ENCODE data around the gene BCL11B. TPM values are rescaled to one million over a fixed set of nuclear protein-coding genes. Genes with fewer than 3 reads are reported as not detected.

The BCL11B gene
- total RNA-seq, 1 donor from 2014 or later = 1.0 TPM

DNA sequence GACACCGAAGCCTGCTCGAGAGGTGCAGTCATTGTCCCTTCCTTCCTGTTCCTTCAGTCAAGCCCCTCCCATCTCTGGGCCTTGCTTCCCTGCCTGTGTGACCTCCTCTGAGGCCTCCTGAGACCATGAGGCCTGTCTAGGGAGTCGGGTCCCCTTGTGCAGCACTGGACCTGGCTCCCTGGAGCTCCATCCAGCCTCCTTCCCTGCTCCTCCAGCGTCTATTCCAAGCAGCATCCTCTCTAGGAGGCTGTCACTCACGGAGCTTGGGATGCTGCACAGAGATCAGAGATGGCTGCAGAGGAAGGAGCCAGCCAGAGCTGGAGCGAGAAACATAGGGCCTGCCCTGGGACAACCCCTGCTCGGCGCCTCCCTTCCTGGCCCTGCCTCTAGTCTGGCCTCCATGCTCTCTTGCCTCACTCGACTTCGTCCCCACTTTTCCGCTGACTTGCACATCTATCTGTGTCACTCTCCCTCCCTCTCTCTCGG, 142.7 kb downstream of the BCL11B start:
- TF ChIP-seq, protein P1, sequence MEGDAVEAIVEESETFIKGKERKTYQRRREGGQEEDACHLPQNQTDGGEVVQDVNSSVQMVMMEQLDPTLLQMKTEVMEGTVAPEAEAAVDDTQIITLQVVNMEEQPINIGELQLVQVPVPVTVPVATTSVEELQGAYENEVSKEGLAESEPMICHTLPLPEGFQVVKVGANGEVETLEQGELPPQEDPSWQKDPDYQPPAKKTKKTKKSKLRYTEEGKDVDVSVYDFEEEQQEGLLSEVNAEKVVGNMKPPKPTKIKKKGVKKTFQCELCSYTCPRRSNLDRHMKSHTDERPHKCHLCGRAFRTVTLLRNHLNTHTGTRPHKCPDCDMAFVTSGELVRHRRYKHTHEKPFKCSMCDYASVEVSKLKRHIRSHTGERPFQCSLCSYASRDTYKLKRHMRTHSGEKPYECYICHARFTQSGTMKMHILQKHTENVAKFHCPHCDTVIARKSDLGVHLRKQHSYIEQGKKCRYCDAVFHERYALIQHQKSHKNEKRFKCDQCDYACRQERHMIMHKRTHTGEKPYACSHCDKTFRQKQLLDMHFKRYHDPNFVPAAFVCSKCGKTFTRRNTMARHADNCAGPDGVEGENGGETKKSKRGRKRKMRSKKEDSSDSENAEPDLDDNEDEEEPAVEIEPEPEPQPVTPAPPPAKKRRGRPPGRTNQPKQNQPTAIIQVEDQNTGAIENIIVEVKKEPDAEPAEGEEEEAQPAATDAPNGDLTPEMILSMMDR (IDR thresholded peaks at IDR 0.05; ENCODE audit: unreplicated experiment) = no peak
- peaks cover 3% of the 10 kb centered on the region for H3K36me3 Mint-ChIP-seq (ENCODE audit: low read depth, unreplicated experiment)
- H3K9me3 Mint-ChIP-seq (ENCODE audit: unreplicated experiment) = no peaks in the 10 kb centered on the region
- peaks cover 5% of the 10 kb centered on the region for H3K27me3 Mint-ChIP-seq (ENCODE audit: unreplicated experiment)
- no peak overlapping the region for H3K27ac Mint-ChIP-seq (ENCODE audit: unreplicated experiment)
- H3K4me3 Mint-ChIP-seq (ENCODE audit: unreplicated experiment) = no peak overlapping the region
- DNase-seq (ENCODE audit: low spot score) = peak; percentile 2
- H3K4me1 Mint-ChIP-seq (ENCODE audit: unreplicated experiment) = peaks cover 22% of the 10 kb centered on the region

DNA sequence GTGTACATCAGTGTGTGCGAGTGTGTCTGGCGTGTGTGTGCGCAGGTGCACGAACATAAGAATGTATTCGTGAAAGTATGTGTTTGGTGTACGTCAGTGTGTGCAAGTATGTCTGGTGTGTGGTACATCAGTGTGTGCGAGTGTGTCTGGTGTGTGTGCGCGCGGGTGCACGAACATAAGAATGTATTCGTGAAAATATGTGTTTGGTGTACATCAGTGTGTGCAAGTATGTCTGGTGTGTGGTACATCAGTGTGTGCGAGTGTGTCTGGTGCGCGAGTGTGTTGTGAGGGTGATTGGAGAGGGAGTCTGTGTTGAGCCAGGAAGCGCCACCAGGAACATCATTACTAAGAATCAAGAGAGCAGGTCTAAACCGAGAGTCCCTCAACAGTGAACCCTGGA, 143.8 kb downstream of the BCL11B start:
- Mint-ChIP-seq H3K36me3 (ENCODE audit: low read depth, unreplicated experiment) (peaks cover 3% of the 10 kb centered on the region), H3K9me3 (ENCODE audit: unreplicated experiment) (no peaks in the 10 kb centered on the region), H3K4me3 (ENCODE audit: unreplicated experiment) (no peak overlapping the region), H3K27ac (ENCODE audit: unreplicated experiment) (no peak overlapping the region), H3K27me3 (ENCODE audit: unreplicated experiment) (peaks cover 1% of the 10 kb centered on the region), H3K4me1 (ENCODE audit: unreplicated experiment) (peaks cover 11% of the 10 kb centered on the region)
- TF ChIP-seq, protein P1 (IDR thresholded peaks at IDR 0.05; ENCODE audit: unreplicated experiment) = no peak
- DNase-seq (ENCODE audit: low spot score) = peak; percentile 1

DNA sequence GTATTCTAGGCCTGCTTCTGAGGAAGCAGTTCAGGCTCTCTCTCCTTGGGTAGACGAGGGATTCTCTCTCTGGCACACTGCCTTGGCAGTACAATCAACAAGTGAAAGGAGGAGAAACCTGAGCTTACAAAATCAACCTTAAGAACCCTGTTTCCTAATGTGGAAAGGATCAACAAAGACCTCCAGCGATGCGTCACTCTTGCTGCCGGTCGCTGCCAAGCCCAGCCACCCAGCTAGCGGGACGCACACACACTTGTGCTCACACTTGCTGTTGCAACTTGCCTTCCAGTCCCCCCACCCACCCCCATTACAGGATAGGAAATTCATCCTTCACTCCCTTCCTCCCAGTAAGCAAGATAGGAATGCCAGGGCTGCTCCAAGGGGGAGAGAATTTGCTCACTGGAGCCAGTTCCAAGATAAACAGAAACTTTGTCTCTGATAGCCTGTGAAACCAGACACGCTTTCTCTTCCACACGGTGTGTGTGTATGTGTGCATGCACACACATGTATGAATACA, 144.3 kb downstream of the BCL11B start:
- Mint-ChIP-seq H3K27me3 (ENCODE audit: unreplicated experiment) (peaks cover 1% of the 10 kb centered on the region), H3K4me1 (ENCODE audit: unreplicated experiment) (peaks cover 11% of the 10 kb centered on the region), H3K27ac (ENCODE audit: unreplicated experiment) (no peak overlapping the region), H3K9me3 (ENCODE audit: unreplicated experiment) (no peaks in the 10 kb centered on the region), H3K36me3 (ENCODE audit: low read depth, unreplicated experiment) (peaks cover 3% of the 10 kb centered on the region), H3K4me3 (ENCODE audit: unreplicated experiment) (no peak overlapping the region)
- DNase-seq (ENCODE audit: low spot score) = peak; percentile 1
- TF ChIP-seq, protein P1 (IDR thresholded peaks at IDR 0.05; ENCODE audit: unreplicated experiment) = no peak

DNA sequence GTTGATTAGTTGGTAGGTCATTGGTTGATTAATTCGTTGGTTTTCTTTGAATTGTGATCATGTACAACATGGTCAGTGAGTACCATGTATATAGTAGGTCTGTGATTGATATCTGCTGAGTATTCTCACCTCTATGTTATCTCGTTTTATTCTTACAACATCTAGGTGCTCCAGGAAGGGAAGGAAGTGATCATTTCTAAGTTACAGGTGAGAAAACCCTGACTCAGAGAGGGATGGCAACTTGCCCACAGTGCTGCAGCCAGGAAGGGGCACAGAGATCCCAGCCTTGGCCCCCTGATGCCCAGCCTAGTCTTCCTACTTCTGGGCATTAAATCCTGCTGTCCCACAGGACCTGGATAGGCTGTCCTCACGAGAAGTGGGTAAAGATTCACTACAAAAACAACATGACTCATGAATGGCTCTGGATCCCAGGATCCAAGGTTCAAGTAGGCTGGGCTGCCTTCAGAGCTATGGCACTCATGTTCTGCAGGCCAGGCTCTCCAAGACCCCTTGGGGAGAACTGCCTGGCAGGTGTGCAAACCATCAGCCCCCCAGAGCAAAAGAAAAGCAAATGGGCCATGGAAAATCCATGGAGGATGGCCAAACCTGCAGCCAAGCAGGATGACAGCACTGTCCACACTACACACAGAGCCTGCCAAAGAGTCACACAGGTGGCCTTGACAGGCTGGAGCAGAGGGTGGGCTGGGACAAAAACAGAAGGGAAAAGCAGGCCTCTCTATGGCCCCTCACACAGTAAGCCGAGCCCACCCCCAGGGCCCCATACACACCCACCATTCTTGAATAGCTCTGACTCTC, 146.2 kb downstream of the BCL11B start:
- Mint-ChIP-seq H3K27ac (ENCODE audit: unreplicated experiment) (no peak overlapping the region), H3K27me3 (ENCODE audit: unreplicated experiment) (no peaks in the 10 kb centered on the region), H3K4me3 (ENCODE audit: unreplicated experiment) (no peak overlapping the region), H3K36me3 (ENCODE audit: low read depth, unreplicated experiment) (peaks cover 3% of the 10 kb centered on the region), H3K4me1 (ENCODE audit: unreplicated experiment) (peaks cover 11% of the 10 kb centered on the region), H3K9me3 (ENCODE audit: unreplicated experiment) (no peaks in the 10 kb centered on the region)
- TF ChIP-seq, protein P1 (IDR thresholded peaks at IDR 0.05; ENCODE audit: unreplicated experiment) = no peak
- peak; percentile 1 for DNase-seq (ENCODE audit: low spot score)

DNA sequence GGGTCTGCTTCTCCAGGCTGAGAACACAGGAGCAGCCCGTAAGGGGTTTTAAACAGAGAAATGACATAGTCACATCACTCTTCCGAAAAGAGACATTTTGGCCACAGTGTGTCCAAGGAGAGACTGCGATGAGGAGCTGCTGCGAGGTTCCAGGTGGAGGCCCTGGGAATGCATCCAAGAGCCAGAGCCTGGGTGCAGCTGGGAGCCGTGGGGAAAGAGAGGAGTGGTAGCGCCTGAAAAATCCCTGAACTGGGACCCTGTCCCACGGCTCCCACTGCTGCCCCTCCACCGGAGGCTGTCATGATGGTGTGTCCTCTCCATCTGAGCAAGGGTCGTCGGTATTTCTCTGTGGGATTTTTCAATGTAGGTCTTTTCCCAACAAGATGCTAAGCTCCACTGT, 146.9 kb downstream of the BCL11B start:
- no peaks in the 10 kb centered on the region for H3K9me3 Mint-ChIP-seq (ENCODE audit: unreplicated experiment)
- no peak overlapping the region for H3K4me3 Mint-ChIP-seq (ENCODE audit: unreplicated experiment)
- no peaks in the 10 kb centered on the region for H3K27me3 Mint-ChIP-seq (ENCODE audit: unreplicated experiment)
- H3K27ac Mint-ChIP-seq (ENCODE audit: unreplicated experiment) = no peak overlapping the region
- H3K36me3 Mint-ChIP-seq (ENCODE audit: low read depth, unreplicated experiment) = peaks cover 3% of the 10 kb centered on the region
- TF ChIP-seq, protein P1 (IDR thresholded peaks at IDR 0.05; ENCODE audit: unreplicated experiment) = peak; percentile 3
- peak; percentile 1 for DNase-seq (ENCODE audit: low spot score)
- peaks cover 11% of the 10 kb centered on the region for H3K4me1 Mint-ChIP-seq (ENCODE audit: unreplicated experiment)

All from endothelial cell (in vitro differentiated cells).